Islet of Langerhans (tissue), 1 donor: ENCODE results near the gene POLR1E.
"Not testable (repeated sequence)": the region's sequence is repeated elsewhere in the genome, so short reads cannot be mapped to it uniquely, and the experiment has no call there.

Source experiments
- FAIRE-seq: peaks from one replicate; lab custom pipeline; 2011; peaks lifted over from hg19 to GRCh38; lab: Jason Lieb, UNC

The POLR1E gene

GRCh38 chr9:37504605-37505004 lies 18.9 kb downstream of the POLR1E start:
- no peak for FAIRE-seq

GRCh38 chr9:37507566-37508134 lies 21.9 kb downstream of the POLR1E start:
- FAIRE-seq = no peak

- FAIRE-seq = no peak
Observed at GRCh38 chr9:37508135-37508833, 22.5 kb downstream of the POLR1E start.

GRCh38 chr9:37508834-37509206 lies 23.1 kb downstream of the POLR1E start:
- FAIRE-seq = no peak

GRCh38 chr9:37509536-37509935 lies 23.8 kb downstream of the POLR1E start:
- FAIRE-seq = no peak

DNA sequence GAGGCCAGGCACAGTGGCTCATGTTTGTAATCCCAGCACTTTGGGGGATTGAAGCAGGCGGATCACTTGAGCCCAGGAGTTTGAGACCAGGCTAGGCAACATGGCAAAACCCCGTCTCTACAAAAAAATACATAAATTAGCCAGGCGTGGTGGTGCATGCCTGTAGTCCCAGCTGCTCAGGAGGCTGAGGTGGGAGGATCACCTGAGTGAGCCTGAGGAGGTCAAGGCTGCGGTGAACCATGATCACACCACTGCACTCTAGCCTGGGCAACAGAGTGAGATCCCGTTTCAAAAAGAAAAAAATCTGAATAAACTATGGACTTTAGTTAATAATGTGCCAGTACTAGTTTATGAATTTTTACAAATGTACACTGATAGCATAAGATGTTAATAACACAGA lies 24.3 kb downstream of the POLR1E start:
- FAIRE-seq = not testable (repeated sequence)

DNA sequence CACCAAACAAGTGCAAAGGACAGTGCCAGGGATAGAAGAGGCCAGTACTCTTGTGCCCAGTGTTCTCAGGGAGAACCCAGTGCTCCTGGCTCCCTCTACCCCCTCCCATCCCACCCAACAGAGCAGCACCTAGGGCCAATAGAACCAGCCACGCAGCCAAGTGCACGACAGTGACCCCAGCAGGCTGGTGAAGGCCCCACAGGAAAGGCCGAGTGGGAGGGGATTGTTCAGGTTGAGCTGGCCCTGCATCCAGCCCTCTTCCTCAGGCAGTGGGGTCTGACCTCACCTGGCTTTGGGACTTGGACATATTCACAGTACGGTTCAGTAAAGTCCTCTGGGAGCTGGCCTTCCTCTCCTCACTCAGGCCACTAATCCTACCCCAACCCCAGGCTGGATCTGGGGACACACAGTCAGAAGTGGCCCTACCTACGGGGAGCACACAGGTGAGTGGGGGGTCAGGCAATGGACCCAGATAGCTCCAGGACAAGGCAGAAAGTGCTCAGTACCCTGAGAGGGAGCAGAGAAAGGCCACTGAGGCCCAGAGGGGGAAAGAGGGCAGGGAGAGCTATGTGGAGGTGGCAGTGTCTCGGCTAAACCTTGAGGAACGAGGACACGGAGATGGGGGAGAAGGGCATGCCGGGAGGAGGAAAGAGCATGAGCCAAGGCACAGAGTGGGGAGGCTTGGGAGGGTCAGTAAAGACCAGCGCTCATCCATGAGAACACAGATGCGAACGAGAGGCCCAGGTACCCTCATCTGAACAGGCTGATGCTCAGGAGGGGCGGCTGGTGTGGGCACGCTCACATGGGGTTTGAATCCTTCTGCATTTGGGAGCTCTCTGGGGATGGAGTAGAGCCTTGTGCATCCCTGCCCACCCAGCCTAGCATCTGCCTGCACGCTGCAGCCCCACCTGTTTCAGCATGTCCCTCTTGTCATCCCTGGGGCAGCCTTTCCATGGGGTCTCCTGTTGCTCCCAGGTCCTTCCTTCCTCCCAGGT lies 25.6 kb downstream of the POLR1E start:
- no peak for FAIRE-seq

GRCh38 chr9:37512437-37512836 lies 26.7 kb downstream of the POLR1E start:
- no peak for FAIRE-seq

- FAIRE-seq = not testable (repeated sequence)
Observed at GRCh38 chr9:37514415-37514814, 28.7 kb downstream of the POLR1E start.

DNA sequence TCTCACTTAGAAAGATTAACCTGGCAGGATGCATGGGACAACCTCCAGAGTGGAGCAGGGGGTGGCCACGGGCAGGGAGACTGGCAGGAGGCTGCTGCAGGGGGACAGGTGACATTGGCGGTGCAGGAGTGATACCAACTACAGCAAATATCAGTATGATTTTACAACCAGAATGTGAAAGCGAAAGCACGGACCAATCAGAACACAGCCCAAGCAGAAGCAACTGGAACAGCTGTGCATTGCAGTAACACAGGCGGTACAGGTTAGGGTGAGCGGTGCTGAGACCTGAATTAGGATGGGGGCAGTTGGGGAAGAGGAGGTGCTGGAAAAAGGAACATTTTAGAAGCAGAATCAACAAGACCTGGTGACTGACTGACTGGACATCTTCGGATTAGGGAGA lies 29.3 kb downstream of the POLR1E start:
- FAIRE-seq = no peak

DNA sequence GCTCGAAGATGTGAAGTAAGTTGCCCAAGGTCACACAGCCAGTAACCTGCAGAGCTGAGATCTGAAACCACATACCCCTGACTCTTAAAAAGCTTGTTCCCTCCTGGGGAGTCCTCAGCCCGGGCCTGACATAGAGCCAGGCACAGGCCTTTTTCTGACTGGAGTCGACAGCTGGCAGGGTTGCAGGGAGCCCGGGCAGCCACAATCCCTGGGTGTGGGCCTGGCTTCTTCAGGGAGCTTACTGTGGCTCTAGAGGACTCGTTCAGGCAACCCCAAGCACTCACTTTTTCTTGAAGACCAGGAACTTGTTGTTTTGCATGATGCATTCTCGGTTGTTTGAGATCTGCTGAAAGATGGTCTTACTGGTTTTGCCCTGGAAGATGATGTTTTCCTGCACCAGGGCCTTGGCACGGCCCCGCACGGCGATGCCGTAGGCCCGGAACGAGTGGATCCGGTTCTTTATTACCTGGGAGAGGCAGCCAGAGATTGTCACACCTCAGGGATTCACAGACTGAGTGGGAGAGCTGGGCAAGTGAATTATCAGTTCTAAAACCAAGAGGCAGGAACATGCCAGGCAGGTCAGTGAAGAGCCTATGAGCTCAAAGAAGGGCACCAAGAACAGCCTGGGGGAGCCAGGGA lies 30.0 kb downstream of the POLR1E start:
- FAIRE-seq = no peak

DNA sequence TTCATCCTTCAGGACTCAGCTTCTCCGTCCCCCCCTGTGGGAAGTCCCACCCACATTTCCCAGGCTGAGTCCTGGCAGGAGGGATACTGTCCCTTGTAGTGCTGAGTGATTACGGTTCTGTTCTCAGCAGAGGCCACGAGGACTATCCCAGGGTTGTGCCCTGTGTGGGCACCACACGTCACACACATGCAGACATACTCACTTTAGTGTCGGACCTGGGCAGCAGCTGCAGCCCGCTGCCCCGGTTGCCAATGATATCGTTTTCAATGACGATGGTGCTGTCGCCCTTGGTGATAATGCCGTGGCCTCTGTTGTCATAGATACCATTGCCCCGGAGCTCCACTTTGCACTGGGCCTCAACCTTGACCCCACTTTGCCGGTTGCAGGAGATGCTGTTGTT lies 32.2 kb downstream of the POLR1E start:
- no peak for FAIRE-seq

DNA sequence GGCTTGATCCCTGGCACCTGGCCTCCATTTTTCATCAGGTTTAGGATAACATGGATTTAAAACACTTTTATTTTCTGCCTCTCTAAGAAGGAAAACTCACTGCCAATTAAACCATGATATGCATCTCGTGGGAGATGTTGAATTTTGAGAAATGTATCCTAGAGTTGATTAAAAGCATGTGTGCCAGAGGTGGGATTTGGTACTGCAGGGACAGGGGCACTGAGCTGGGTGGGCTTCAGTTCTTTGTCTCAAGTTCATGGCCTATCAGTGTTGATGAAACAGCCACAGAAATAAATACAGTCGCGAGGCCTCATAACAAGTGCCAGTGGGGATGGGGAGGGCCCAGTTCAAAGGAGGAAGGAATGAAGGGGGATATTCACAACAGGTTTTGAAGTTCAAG lies 34.9 kb downstream of the POLR1E start:
- no peak for FAIRE-seq

GRCh38 chr9:37521111-37521510 lies 35.4 kb downstream of the POLR1E start:
- FAIRE-seq = no peak

DNA sequence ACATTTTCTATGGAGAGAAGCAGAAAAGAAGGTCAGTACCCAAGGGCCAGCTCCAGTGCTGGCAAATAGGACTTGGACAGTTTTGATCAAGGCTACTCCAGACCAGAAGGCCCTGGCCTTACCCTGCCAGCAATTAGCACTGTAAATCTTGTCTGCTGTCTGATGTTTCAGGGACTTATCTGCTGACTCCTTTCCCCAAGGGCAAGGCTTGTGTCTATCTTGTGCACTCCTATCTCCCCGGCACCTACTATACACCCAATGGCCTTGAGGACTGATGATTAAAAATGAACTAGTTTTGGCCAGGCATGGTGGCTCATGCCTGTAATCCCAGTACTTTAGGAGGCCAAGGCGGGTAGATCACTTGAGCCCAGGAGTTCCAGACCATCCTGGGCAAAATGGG lies 37.2 kb downstream of the POLR1E start:
- no peak for FAIRE-seq

GRCh38 chr9:37523916-37524315 lies 38.2 kb downstream of the POLR1E start:
- FAIRE-seq = no peak

DNA sequence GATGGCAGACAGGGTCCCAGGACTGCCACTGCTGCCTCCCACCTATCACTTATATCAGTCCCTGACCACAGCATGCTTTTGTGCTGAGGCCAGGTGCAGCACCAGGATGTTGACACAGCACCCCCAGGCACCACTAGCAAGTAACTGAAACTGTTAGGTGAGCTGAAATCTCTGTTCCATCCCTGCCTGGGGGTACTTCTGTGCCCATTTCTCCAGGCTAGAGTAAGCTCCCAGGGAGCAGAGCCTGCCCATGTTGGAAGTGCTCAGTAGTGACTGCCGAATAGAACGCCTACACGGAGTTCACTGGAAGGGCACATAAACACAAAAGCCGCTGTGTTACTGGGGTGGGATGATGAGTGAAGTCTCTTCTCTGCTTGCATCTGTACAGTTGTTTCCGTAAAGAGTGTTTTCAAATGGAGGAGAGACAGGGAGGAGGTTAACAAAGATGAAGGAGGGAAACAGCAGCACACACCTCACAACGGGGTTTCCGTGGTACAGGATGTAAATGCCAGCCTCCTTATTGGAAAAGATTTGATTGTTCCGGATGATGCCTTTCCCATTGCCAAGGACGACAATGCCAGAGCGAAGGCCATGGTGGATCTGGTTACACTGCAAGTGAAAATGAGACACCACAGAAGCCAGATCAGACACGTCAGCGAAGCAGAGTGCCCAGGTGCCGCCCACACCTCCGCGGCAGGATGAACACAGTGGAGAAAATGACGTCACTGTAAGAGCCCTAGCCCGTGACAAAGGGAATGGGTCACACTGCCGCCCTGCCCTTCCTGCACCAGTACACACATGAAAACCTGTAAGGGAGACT lies 43.1 kb downstream of the POLR1E start:
- FAIRE-seq = no peak

- FAIRE-seq = no peak
Observed at GRCh38 chr9:37531699-37532098, 46.0 kb downstream of the POLR1E start.

DNA sequence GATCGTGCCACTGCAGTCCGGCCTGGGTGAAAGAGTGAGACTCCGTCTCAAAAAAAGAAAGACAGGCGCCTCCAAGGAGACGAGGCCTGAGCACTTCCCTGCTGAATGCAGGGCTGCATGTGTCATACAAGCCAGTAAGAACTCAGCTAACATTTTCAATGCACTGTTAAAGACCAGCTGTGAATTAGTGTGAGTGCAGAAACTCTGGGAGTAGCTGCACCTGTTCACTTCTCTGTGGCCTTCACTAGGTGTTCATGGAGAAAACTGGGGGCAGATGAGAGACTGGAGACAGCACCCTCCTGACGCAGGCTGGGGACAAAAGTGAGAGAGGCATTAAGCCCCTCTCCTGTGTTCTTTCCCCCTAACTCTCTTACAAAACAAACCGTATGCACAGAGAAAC lies 48.7 kb downstream of the POLR1E start:
- FAIRE-seq = no peak

GRCh38 chr9:37534901-37535300 lies 49.2 kb downstream of the POLR1E start:
- FAIRE-seq = no peak

- FAIRE-seq = no peak
Observed at GRCh38 chr9:37538099-37538498, 52.4 kb downstream of the POLR1E start.

DNA sequence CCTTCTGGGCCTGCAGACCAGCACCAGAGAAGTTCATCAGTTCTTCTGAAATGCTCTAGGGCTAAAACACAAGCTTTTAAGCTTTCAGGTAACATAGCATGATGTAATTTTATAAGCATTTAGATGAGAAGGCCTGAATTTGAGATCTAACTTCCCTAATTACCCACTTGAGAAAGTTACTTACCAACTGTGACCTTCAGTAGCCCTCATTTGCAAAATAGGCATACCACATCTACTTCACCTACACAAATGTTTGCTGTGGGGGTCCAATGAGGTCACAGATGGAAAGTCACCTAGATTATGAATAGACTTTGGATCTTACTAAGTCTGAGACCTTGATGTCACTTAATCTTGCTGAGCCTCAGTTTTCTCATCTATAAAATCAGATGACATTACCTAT lies 53.9 kb downstream of the POLR1E start:
- no peak for FAIRE-seq
